Measurements from ENCODE around the gene OR6B3.

OR6B3 gene

GRCh38 chr2:240068193-240068592, 14.9 kb upstream of the OR6B3 start:
- H3K27me3 ChIP-seq (ENCODE audit: control insufficient read depth in 2 of 2, insufficient read depth in 2 of 2, low read length in 2 of 2) = peaks cover 0 to 3% of the 10 kb centered on the region in 2 donors
- no peaks in the 10 kb centered on the region for H3K9me3 ChIP-seq (ENCODE audit: control insufficient read depth in 2 of 2, low read length in 2 of 2)
- H3K9ac ChIP-seq (ENCODE audit: low read depth in 1 of 2, low read length in 2 of 2) = no peak overlapping the region
- no peak overlapping the region for H3K27ac ChIP-seq (ENCODE audit: low read depth in 2 of 2, low read length in 2 of 2)
- H3K36me3 ChIP-seq (ENCODE audit: control insufficient read depth in 2 of 2, insufficient read depth in 2 of 2, low read length in 2 of 2) = no peaks in the 10 kb centered on the region
- no peaks in the 10 kb centered on the region for H3K4me1 ChIP-seq (ENCODE audit: control insufficient read depth in 2 of 2, insufficient read depth in 2 of 2, low read length in 2 of 2)
- H3K4me3 ChIP-seq (ENCODE audit: low read length in 2 of 2) = no peak overlapping the region

GRCh38 chr2:240066489-240066888, 13.2 kb upstream of the OR6B3 start:
- H3K4me1 ChIP-seq (ENCODE audit: control insufficient read depth in 2 of 2, insufficient read depth in 2 of 2, low read length in 2 of 2) = no peaks in the 10 kb centered on the region
- no peak overlapping the region for H3K9ac ChIP-seq (ENCODE audit: low read depth in 1 of 2, low read length in 2 of 2)
- H3K9me3 ChIP-seq (ENCODE audit: control insufficient read depth in 2 of 2, low read length in 2 of 2) = no peaks in the 10 kb centered on the region
- H3K27me3 ChIP-seq (ENCODE audit: control insufficient read depth in 2 of 2, insufficient read depth in 2 of 2, low read length in 2 of 2) = peaks cover 0 to 3% of the 10 kb centered on the region in 2 donors
- no peak overlapping the region for H3K4me3 ChIP-seq (ENCODE audit: low read length in 2 of 2)
- no peak overlapping the region for H3K27ac ChIP-seq (ENCODE audit: low read depth in 2 of 2, low read length in 2 of 2)
- no peaks in the 10 kb centered on the region for H3K36me3 ChIP-seq (ENCODE audit: control insufficient read depth in 2 of 2, insufficient read depth in 2 of 2, low read length in 2 of 2)

DNA sequence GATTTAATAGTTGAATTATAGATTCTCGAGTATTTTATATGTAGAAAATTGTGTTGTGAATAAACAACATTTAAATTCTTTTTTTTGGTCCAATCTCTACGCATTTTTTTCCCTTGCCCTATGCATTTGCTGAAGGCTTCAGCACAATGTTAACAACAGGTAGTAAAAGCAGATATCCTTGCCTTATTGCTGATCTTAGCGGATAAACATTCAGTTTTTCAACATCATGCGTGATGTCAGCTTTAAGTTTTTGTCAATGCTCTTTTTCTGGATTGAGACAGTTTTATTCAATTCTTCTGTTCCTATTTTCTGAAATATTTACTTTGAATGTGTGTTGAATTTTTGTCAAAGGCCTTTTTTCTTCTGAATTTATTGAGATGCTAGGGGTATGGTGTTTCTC, 11.6 kb upstream of the OR6B3 start:
- H3K4me3 ChIP-seq (ENCODE audit: low read length in 2 of 2) = no peak overlapping the region
- H3K4me1 ChIP-seq (ENCODE audit: control insufficient read depth in 2 of 2, insufficient read depth in 2 of 2, low read length in 2 of 2) = no peaks in the 10 kb centered on the region
- no peak overlapping the region for H3K27ac ChIP-seq (ENCODE audit: low read depth in 2 of 2, low read length in 2 of 2)
- H3K36me3 ChIP-seq (ENCODE audit: control insufficient read depth in 2 of 2, insufficient read depth in 2 of 2, low read length in 2 of 2) = no peaks in the 10 kb centered on the region
- H3K27me3 ChIP-seq (ENCODE audit: control insufficient read depth in 2 of 2, insufficient read depth in 2 of 2, low read length in 2 of 2) = peaks cover 0 to 3% of the 10 kb centered on the region in 2 donors
- H3K9ac ChIP-seq (ENCODE audit: low read depth in 1 of 2, low read length in 2 of 2) = no peak overlapping the region
- H3K9me3 ChIP-seq (ENCODE audit: control insufficient read depth in 2 of 2, low read length in 2 of 2) = no peaks in the 10 kb centered on the region

DNA sequence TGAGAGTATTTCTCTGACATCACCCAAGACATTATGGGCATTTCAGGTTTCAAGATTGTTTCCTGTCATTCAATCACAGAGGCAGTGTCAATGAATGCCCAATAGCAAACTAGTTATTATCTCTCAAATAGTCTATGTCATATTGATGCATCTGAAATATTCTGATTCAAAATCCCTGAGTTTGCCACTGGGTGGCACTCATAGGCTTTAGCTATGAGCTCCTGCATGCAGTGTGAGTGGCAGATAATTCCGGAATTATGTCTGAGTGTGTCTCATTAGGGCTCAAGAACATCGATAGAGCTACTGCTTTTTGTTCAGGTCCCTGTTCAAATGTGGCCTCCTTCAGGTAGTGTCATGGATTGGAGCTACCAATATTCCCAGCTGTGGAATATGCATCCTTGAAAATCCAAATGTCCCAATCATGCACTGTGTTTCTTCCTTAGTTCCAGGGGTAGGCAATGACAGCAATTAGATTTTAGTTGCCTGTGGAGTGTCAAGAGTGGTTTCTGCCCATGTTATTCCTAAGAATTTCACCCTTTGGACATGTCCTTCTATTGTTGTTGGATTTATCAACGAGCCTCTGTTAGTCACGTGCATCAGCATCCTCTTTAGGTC, 7.8 kb upstream of the OR6B3 start:
- H3K36me3 ChIP-seq (ENCODE audit: control insufficient read depth in 2 of 2, insufficient read depth in 2 of 2, low read length in 2 of 2) = no peaks in the 10 kb centered on the region
- H3K4me1 ChIP-seq (ENCODE audit: control insufficient read depth in 2 of 2, insufficient read depth in 2 of 2, low read length in 2 of 2) = no peaks in the 10 kb centered on the region
- peaks cover 2 to 3% of the 10 kb centered on the region in 2 donors for H3K27me3 ChIP-seq (ENCODE audit: control insufficient read depth in 2 of 2, insufficient read depth in 2 of 2, low read length in 2 of 2)
- no peak overlapping the region for H3K9ac ChIP-seq (ENCODE audit: low read depth in 1 of 2, low read length in 2 of 2)
- H3K27ac ChIP-seq (ENCODE audit: low read depth in 2 of 2, low read length in 2 of 2) = no peak overlapping the region
- no peaks in the 10 kb centered on the region for H3K9me3 ChIP-seq (ENCODE audit: control insufficient read depth in 2 of 2, low read length in 2 of 2)
- H3K4me3 ChIP-seq (ENCODE audit: low read length in 2 of 2) = no peak overlapping the region

DNA sequence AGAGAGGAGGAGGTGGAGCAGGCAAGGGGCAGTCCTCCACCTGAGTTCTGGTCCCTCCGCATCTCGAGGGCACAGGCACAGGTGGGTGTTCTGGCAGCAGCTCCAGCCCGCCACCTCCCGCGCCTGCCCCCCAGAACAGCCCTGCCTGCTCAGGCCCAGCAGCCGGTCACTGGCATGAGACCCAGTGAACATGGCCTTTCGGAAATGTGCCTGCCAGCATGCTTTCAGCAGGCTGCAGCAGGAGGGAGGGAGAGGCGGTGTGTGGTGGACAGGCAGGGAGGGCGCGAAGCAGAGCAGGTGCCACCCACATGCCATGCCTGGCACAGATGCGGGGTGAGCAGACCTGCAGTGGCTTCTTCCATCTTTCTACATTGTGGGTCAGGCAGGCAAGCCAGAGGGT, 3.4 kb upstream of the OR6B3 start:
- H3K9me3 ChIP-seq (ENCODE audit: control insufficient read depth in 2 of 2, low read length in 2 of 2) = no peaks in the 10 kb centered on the region
- H3K27me3 ChIP-seq (ENCODE audit: control insufficient read depth in 2 of 2, insufficient read depth in 2 of 2, low read length in 2 of 2) = peaks cover 9 to 14% of the 10 kb centered on the region in 2 donors
- H3K27ac ChIP-seq (ENCODE audit: low read depth in 2 of 2, low read length in 2 of 2) = no peak overlapping the region
- H3K36me3 ChIP-seq (ENCODE audit: control insufficient read depth in 2 of 2, insufficient read depth in 2 of 2, low read length in 2 of 2) = no peaks in the 10 kb centered on the region
- no peak overlapping the region for H3K4me3 ChIP-seq (ENCODE audit: low read length in 2 of 2)
- no peak overlapping the region for H3K9ac ChIP-seq (ENCODE audit: low read depth in 1 of 2, low read length in 2 of 2)
- no peaks in the 10 kb centered on the region for H3K4me1 ChIP-seq (ENCODE audit: control insufficient read depth in 2 of 2, insufficient read depth in 2 of 2, low read length in 2 of 2)

DNA sequence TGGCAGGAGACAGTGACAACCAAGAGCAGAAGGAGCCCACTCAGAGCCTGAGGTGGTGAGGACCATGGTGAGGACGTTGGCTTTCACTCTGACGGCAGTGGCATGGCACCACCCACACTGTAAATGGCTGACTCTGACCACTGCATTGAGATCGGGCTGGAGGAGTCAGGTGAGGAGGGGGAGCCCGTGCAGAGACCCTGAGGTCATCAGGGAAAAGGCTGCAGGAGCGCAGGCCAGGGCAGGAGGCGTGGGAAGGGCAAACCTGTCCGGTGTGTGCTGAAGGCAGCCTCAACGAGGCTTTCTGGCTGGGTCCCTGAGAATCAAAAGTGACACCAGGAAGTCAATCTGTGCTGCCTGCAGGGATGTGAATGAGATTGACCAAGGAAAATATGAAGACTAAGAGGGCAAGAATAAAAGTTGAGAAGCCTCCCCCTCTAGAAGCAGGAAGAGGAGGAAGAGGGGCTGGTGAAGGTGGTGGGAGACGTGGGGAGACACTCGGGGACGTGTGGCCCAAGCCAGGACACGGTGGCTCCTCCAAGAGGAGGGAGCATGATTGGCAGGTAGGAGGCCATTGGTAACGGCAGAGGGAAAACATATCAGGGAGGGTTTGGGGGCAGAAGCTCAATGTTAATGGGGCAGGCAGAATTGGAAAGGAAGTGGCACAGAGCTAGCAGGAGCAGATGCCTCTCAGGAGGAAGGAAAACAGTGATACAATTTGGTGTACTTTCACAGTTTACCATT, 2.0 kb upstream of the OR6B3 start:
- Histone ChIP-seq H3K36me3 (ENCODE audit: control insufficient read depth in 2 of 2, insufficient read depth in 2 of 2, low read length in 2 of 2) (no peaks in the 10 kb centered on the region), H3K4me3 (ENCODE audit: low read length in 2 of 2) (no peak overlapping the region), H3K9ac (ENCODE audit: low read depth in 1 of 2, low read length in 2 of 2) (no peak overlapping the region), H3K9me3 (ENCODE audit: control insufficient read depth in 2 of 2, low read length in 2 of 2) (no peaks in the 10 kb centered on the region), H3K27ac (ENCODE audit: low read depth in 2 of 2, low read length in 2 of 2) (no peak overlapping the region), H3K4me1 (ENCODE audit: control insufficient read depth in 2 of 2, insufficient read depth in 2 of 2, low read length in 2 of 2) (no peaks in the 10 kb centered on the region), H3K27me3 (ENCODE audit: control insufficient read depth in 2 of 2, insufficient read depth in 2 of 2, low read length in 2 of 2) (peaks cover 9 to 14% of the 10 kb centered on the region in 2 donors)

- H3K9ac ChIP-seq (ENCODE audit: low read depth in 1 of 2, low read length in 2 of 2) = no peak overlapping the region
- H3K4me1 ChIP-seq (ENCODE audit: control insufficient read depth in 2 of 2, insufficient read depth in 2 of 2, low read length in 2 of 2) = no peaks in the 10 kb centered on the region
- H3K9me3 ChIP-seq (ENCODE audit: control insufficient read depth in 2 of 2, low read length in 2 of 2) = no peaks in the 10 kb centered on the region
- no peak overlapping the region for H3K27ac ChIP-seq (ENCODE audit: low read depth in 2 of 2, low read length in 2 of 2)
- H3K27me3 ChIP-seq (ENCODE audit: control insufficient read depth in 2 of 2, insufficient read depth in 2 of 2, low read length in 2 of 2) = peaks cover 9 to 18% of the 10 kb centered on the region in 2 donors
- no peaks in the 10 kb centered on the region for H3K36me3 ChIP-seq (ENCODE audit: control insufficient read depth in 2 of 2, insufficient read depth in 2 of 2, low read length in 2 of 2)
- H3K4me3 ChIP-seq (ENCODE audit: low read length in 2 of 2) = no peak overlapping the region
These were observed 797 bp downstream of the OR6B3 start for GRCh38 chr2:240052524-240052923.

- H3K36me3 ChIP-seq (ENCODE audit: control insufficient read depth in 2 of 2, insufficient read depth in 2 of 2, low read length in 2 of 2) = no peaks in the 10 kb centered on the region
- H3K4me1 ChIP-seq (ENCODE audit: control insufficient read depth in 2 of 2, insufficient read depth in 2 of 2, low read length in 2 of 2) = no peaks in the 10 kb centered on the region
- no peak overlapping the region for H3K9ac ChIP-seq (ENCODE audit: low read depth in 1 of 2, low read length in 2 of 2)
- H3K4me3 ChIP-seq (ENCODE audit: low read length in 2 of 2) = no peak overlapping the region
- no peak overlapping the region for H3K27ac ChIP-seq (ENCODE audit: low read depth in 2 of 2, low read length in 2 of 2)
- H3K9me3 ChIP-seq (ENCODE audit: control insufficient read depth in 2 of 2, low read length in 2 of 2) = no peaks in the 10 kb centered on the region
- peaks cover 9 to 18% of the 10 kb centered on the region in 2 donors for H3K27me3 ChIP-seq (ENCODE audit: control insufficient read depth in 2 of 2, insufficient read depth in 2 of 2, low read length in 2 of 2)
These were observed 1.6 kb downstream of the OR6B3 start for GRCh38 chr2:240051697-240052096.

DNA sequence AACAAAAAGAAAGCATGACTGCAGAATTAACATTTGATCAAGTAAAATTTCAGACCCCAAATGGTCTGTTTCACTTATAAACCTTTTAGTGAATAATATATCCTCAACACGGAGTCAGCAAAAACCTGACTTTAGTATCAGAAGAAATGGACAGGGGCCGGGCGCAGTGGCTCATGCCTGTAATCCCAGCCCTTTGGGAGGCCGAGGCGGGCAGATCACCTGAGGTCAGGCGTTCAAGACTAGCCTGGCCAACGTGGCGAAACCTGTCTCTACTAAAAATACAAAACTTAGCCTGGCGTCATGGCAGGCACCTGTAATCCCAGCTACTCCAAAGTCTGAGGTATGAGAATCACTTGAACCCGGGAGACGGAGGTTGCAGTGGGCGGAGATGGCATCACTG, 3.0 kb downstream of the OR6B3 start:
- H3K4me1 ChIP-seq (ENCODE audit: control insufficient read depth in 2 of 2, insufficient read depth in 2 of 2, low read length in 2 of 2) = no peaks in the 10 kb centered on the region
- no peak overlapping the region for H3K27ac ChIP-seq (ENCODE audit: low read depth in 2 of 2, low read length in 2 of 2)
- H3K27me3 ChIP-seq (ENCODE audit: control insufficient read depth in 2 of 2, insufficient read depth in 2 of 2, low read length in 2 of 2) = peaks cover 9 to 14% of the 10 kb centered on the region in 2 donors
- H3K4me3 ChIP-seq (ENCODE audit: low read length in 2 of 2) = no peak overlapping the region
- no peaks in the 10 kb centered on the region for H3K9me3 ChIP-seq (ENCODE audit: control insufficient read depth in 2 of 2, low read length in 2 of 2)
- H3K9ac ChIP-seq (ENCODE audit: low read depth in 1 of 2, low read length in 2 of 2) = no peak overlapping the region
- H3K36me3 ChIP-seq (ENCODE audit: control insufficient read depth in 2 of 2, insufficient read depth in 2 of 2, low read length in 2 of 2) = no peaks in the 10 kb centered on the region

- no peak overlapping the region for H3K27ac ChIP-seq (ENCODE audit: low read depth in 2 of 2, low read length in 2 of 2)
- no peaks in the 10 kb centered on the region for H3K4me1 ChIP-seq (ENCODE audit: control insufficient read depth in 2 of 2, insufficient read depth in 2 of 2, low read length in 2 of 2)
- H3K9ac ChIP-seq (ENCODE audit: low read depth in 1 of 2, low read length in 2 of 2) = no peak overlapping the region
- no peak overlapping the region for H3K4me3 ChIP-seq (ENCODE audit: low read length in 2 of 2)
- no peaks in the 10 kb centered on the region for H3K9me3 ChIP-seq (ENCODE audit: control insufficient read depth in 2 of 2, low read length in 2 of 2)
- peaks cover under 1 to 5% of the 10 kb centered on the region in 2 donors for H3K27me3 ChIP-seq (ENCODE audit: control insufficient read depth in 2 of 2, insufficient read depth in 2 of 2, low read length in 2 of 2)
- no peaks in the 10 kb centered on the region for H3K36me3 ChIP-seq (ENCODE audit: control insufficient read depth in 2 of 2, insufficient read depth in 2 of 2, low read length in 2 of 2)
These were observed 5.1 kb downstream of the OR6B3 start for GRCh38 chr2:240048237-240048636.
